Effector CD4-positive, alpha-beta T cell (primary cell): ENCODE results near the gene STARD13.
"Not testable (repeated sequence)": the region's sequence is repeated elsewhere in the genome, so short reads cannot be mapped to it uniquely, and the experiment has no call there.

ENCODE experiments used
- DNase-seq: peaks from one replicate; pipeline ENCODE4 v3.0.0-alpha.2; 2020

The STARD13 gene

DNA sequence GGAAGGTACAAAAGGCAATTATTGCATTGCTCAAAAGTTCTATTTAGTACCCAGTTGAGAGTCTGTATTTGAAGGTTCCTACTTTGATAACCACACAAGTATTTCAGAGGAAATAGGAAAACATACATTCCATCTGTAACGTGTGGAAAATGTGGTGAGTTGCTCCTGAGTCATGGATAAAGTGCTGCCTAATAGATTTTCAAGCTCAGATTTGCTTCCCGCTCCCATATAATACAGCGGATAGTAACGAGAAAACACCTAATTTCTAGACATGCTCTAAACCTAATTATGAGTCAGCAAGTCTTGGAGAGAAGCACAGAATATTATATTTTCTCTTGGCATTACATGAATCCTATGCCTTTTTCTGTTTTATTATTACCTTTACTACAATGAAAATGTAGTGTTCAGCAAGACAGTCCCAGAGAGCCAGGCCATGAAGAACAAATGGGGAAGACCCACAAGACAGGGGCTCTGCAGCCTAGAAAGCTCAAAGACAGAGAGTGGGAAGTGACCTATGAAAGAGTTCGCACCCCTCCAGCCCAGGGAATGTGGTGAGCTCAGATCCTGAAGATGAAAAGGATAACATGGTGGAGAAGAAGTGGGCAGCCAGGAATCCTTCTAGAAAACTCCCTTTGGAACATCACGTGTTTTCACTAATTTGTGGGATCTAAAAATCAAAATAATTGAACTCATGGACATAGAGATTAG lies 116.1 kb downstream of the STARD13 start:
- DNase-seq = no peak

DNA sequence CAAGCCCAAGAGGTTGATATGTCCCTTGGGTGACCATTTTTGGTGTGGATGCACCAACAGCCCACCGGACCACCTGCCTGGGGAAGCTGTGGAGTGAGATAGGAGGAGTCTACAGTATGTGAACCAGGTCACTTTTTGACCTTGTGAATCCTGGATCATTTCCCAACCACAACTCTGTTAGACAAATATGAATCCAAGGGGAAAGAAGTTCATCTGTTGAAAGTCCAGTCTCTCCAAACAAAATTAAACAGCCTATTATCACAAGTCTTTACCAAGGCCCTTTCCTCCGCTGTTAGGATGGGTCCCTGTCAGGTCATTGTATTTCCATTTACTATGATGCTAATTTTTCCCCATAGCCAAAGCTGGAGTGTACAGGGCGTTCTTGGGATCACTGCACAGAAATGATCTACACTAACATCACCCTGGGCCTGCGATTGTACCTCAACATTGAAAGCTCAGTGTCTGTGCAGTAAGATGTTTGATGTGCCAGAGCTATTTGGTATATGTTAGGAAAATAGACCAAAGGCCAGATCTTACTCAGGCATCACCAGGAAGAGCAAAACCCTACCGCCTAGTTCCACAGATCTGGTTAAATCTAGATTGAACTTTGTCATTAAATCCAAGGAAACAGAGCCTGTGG lies 117.1 kb downstream of the STARD13 start:
- no peak for DNase-seq

- no peak for DNase-seq
Measured at GRCh38 chr13:33167491-33167890, 118.1 kb downstream of the STARD13 start.

- DNase-seq = no peak
Measured at GRCh38 chr13:33165787-33166186, 119.8 kb downstream of the STARD13 start.

GRCh38 chr13:33164331-33164730 lies 121.2 kb downstream of the STARD13 start:
- DNase-seq = no peak

GRCh38 chr13:33162725-33163124 lies 122.8 kb downstream of the STARD13 start:
- DNase-seq = not testable (repeated sequence)

DNA sequence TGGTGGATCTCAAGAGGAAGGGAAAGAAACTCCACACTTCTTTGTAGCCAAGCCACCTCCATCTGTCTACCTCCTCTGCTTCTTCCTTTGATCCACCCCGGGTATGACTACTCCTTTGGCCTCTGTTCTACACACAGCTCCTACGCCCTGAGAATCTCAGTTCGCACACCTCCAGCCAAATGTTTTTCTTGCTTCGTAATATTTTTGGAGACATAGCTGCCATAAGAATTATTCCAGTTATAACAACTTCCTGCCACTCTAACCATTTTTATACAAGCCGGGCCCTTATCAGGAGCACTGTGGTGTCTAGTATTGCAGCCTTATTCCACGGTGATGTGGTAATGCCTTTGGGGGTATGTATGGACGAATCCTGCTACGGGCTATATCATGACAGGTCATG lies 126.7 kb downstream of the STARD13 start:
- no peak for DNase-seq

DNA sequence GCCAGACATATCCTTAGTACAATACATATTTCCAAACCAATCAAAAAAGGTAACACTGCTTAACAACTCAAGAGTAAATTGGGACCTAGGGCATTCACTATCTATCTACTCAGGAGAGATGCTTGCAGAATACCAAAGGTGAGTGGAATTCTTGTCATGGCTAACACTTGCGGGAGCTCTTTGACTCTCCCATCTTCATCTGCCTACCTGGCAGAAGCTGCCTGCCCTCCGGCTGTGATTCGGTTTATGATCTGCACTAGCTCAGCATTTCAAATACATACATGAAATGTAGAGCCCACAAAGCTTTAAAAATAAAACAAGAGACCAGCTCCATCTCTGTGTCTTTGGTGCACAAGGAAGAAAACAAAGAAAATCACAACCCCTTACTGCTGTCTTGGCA lies 127.3 kb downstream of the STARD13 start:
- no peak for DNase-seq

DNA sequence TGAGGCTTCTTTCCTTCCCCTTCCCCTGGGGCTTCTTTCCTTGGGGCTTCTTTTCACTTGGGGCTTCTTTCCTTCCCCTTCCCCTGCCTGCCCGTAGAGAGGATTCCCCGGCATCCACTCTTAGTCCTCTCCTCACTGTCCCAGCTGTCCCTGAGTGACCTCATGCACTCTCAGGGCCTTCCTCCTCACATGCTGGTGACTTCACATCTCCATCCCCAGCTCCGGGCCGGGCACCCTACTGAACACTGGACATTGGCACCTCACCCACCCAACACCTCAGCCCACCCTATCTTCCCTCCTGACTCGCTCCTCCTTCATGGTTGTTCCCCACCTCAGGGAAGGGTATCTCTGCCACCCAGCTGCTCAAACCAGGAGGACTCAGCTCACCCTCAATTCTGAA lies 130.6 kb downstream of the STARD13 start:
- DNase-seq = no peak

DNA sequence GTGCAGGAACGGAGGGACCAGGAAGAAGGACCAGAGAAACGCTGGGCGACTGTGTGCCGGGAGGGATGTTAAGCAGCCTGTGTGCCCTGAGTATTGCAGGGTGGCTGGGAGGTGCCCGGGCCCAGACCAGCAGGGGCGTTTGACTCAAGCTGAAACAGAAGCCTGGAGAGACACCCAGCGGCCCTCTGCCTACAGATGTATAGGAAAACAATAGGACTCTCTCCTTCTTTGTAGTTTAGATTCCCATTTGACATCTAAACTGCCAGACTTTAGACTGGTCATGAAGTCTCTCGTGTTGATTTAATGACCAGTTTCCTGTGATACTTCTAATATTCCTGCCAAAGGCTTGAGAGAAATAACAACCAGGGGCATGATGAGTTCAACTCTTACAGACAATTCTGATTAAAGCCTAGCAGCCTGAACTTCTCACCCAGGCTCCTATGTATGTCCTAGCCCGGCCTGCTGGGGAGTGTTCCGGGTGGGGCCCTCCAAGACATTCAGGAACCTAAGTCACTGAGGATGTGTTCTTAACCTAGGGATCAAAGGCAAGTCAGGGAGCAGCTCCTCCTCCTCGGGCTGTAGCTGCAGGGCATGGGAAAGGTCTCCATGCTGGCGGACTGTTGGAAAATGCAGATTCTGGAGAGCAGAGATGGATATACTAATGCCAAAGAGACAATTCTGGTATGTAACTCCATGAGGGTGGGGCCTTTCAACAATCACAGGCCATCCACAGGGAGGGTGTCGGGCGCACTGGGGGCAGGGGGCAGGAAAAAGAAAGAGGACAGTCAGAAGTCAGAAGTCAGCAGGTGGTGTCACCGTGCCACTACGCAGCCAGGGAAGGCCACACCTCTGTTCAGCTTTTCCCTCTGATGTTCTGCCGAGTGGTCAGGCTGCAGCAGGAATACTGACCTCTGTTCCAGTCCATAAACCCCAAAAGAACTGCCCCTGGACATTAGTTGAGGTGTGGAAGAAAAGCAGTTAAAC lies 131.8 kb downstream of the STARD13 start:
- DNase-seq = no peak

DNA sequence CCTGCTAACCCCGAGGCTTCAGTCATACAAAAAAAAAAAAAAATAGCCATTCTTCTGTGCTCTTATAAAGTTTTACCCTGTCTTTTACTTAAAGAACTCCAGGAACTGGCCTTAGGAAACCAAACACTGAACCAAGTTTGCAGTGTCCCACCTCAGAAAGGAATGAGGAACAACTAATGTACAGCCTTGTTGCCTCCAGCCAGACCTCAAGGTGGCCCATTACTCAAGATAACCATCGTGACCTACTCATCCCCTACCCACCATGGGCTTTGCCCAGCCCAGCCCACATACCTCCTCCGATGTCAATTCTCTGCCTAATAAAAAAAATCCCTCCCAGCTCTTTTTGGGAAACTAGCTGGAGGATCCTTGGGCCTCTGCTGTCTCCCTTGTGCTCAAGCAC lies 133.2 kb downstream of the STARD13 start:
- no peak for DNase-seq

- no peak for DNase-seq
Measured at GRCh38 chr13:33150662-33151061, 134.9 kb downstream of the STARD13 start.

DNA sequence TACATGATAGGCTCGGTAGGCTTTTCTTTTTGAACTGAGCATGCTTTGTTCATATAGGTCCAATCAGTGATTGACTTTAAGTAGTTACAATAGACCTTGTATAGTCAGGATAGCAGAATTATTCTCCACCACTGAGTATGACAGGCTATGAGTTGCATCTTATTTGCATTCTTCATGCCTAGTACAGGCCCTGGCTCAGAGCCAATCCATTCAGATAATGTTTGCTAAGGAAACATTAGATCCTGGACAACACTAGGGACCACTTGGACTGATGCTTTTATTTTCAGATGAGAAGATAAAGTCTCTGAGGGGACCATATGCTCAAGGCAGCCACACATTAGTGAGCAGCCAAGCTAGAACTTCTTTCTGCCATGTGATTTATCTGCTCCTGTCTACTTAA lies 135.4 kb downstream of the STARD13 start:
- DNase-seq = no peak

- no peak for DNase-seq
Measured at GRCh38 chr13:33147832-33148231, 137.7 kb downstream of the STARD13 start.

- DNase-seq = no peak
Measured at GRCh38 chr13:33146843-33147611, 138.5 kb downstream of the STARD13 start.

DNA sequence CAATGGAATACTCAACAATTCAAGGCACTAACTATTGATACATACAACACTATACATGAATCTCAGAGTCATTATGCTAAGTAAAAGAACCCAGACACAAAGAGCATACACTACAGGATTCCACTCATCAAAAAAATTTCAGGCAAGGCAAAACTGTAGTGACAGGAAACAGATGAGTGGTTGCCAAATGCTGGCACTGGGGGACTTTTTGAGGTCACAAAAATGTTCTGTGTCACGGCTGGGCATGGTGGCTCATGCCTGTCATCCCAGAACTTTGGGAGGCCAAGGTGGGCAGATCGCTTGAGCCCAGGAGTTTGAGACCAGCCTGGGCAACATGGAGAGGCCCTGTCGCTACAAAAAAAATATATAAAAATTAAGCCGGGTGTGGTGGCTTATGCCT lies 139.9 kb downstream of the STARD13 start:
- DNase-seq = no peak

- DNase-seq = no peak
Measured at GRCh38 chr13:33144358-33144784, 141.2 kb downstream of the STARD13 start.

- no peak for DNase-seq
Measured at GRCh38 chr13:33139780-33140535, 145.6 kb downstream of the STARD13 start.

DNA sequence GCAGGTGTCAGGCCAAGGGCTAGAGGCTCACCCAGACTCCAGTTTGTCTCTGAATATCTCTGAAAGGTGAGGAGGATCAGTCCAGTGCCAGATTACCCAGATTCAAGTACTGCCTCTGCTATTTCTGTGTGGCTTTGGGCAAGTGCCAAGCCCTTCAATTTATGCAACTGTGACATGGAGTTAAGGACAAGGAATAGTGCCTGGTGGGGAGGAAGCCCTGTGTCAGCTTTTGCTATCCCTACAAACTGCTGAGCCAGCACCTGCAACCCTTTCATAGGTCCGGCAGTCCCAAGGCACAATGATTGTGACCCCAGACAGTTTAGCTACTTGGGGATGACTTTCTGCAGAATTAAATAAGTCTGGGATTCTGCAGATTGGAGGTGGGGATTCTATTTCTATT lies 146.4 kb downstream of the STARD13 start:
- no peak for DNase-seq

DNA sequence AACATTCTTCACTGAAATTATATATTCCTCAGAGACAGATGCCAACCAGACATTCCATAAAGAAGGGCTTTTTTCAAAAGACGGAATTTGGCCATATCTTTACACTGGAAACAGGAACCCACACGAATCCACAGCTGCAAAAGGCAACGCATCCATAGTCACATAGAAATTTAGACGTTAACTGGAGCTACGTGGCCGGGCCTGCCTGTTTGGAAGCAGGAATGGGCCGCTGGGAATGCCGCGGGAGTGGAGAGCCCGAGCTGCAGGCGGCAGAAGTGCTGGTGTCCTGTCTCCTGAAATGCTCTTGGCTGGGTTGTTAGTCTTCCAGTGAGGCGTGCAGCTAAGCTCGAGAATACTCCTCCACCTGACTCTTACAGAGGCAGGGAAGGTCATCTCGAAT lies 147.1 kb downstream of the STARD13 start:
- DNase-seq = no peak

GRCh38 chr13:33137721-33138120 lies 147.8 kb downstream of the STARD13 start:
- DNase-seq = no peak

DNA sequence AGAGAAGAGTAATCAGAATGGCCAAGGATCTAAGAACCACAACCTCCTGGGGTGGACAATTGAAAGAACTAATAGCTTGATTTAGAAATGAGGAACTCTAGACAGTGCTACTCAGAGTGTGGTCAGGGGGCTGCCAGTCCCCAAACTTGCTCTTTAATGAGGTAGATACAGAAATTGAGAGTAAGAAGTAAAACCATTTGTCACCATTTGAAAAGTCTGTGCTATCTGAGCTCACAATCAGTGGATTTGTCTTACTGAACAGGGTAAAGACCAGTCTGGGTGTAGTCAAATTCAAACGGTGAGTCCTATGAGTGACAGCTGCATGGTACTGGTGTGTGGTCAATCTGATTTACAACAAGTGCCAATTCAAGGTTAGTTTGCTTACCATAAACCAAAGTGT lies 150.5 kb downstream of the STARD13 start:
- DNase-seq = no peak
